GM10847 (cell line): ENCODE results near the gene PKNOX2.

Experiments used
- POLR2A ChIP-seq: IDR thresholded peaks from 2 replicates; pipeline ENCODE4 v1.6.1; 2011; ENCODE audit not compliant: insufficient read length; ENCODE audit errors: extremely low read depth

The PKNOX2 gene

DNA sequence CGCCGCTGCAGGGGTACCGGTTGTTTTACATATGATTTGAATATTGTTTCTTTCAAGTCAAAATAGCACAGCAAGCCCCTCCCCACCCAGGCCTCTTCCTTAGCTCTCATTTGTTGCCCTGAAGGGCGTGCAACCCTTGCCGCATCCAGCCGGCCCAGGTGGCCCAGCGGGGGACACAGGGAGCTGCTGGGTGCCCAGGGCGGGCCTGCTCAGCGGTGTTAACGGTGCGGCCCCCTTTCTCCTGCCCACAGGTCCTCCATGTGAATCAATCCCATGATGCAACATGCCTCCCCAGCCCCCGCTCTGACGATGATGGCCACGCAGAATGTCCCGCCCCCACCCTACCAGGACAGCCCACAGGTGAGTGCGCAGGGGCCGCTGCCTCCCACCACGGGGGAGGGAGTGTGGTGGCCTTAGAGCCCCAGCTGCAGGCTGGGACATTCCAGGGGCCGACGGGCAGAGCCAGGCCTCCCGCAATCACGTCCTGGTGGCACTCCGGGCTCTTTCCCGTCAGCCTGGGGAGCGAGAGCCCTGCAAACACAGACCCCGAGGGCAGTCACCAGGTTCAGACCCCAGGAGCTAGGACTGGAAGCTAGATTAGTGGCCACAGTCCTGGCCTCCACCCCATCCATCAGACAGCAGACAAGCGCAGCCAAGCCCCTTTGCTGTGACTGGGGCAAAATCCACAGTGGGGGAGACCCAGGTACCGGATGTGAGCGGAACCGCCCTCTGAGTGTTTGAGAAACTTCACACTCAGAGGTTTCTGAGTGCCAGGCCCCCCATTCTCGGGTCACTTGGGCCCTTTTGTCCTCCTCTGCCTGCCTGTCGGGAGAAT lies 186.7 kb downstream of the PKNOX2 start:
- no peak for TF ChIP-seq POLR2A

DNA sequence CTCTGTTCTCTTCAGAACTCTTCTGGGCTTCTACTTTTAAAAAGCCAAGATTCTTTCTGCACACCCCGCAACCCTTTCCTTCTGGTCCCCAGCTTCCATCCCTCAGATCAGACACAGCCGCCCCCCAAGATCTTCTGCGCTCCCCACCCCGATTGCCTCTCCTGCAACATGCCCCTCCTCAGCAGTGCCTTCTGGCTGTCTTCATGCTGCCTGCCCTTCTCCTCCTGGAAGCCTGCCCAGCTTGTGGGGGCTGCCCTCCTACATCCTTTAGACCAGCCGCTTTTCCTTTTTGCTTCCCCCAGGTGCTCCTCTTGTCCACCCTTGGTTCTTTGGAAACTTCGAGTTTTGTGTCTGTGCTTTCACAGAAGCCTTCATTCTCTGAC lies 187.3 kb downstream of the PKNOX2 start:
- no peak for TF ChIP-seq POLR2A

DNA sequence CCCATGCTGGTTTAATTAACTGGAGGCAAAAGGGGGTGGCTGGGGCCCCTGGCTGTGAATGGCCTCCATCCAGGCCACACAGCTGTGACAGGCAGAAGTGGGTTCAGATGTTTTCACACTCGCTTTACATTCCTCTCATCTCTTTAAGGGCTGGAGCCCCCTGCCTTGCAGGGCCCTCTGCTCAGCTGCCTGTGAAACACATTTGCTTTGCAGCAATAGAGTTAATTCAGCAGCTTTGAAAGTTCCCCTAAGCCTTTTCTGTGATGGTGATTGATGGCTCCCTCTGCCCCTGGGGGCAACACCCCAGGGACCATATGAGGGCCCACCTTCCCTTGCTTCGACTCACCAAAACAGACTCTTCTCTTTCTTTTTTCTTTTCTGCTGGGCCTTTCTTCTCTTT lies 192.2 kb downstream of the PKNOX2 start:
- no peak for TF ChIP-seq POLR2A

DNA sequence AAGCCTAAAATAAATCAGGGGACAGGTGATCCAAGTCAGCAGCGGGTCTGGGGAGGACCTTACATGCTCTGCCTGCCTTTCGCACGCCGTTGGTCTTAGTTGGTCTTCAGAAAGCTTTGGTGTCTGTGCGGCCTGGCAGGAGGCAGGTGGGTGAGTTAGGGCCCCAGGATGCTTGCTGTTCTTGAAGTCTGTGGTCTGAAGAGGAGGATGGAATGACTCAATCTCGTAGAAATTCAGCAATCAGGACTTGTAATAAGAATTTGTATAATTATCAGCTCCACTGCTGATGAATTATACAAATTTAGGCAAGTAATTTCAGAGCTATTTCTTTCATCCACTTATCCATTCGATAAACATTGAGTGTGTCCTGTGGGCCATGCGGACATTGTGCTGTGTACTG lies 193.0 kb downstream of the PKNOX2 start:
- TF ChIP-seq POLR2A = no peak

DNA sequence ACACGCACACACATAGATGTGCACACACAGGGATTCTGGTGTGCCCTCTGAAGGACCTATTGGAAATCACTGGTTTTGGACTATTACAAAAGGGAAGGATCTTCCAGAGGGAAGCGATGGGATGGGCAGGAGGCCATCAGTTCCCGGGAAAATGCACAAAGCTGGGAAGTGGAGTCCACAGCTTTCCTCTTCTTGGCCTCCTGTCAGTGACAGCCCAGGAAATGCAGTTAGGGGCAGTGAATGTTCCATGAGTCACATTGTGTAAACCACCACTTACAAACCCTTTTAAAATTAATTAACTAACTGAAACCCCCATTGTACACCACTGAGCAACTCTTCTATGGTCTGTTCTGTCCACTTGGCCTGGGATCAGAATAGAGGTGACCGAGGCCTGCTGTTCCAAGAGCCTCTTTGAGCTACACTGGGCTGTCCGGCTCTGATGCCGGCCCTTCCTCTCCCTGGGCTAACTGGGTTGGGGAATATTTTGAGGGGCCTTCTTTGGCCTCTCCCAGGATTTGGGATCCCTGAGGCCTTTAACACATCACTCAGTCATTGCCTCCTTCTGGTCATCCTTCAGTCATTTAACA lies 193.8 kb downstream of the PKNOX2 start:
- no peak for TF ChIP-seq POLR2A

DNA sequence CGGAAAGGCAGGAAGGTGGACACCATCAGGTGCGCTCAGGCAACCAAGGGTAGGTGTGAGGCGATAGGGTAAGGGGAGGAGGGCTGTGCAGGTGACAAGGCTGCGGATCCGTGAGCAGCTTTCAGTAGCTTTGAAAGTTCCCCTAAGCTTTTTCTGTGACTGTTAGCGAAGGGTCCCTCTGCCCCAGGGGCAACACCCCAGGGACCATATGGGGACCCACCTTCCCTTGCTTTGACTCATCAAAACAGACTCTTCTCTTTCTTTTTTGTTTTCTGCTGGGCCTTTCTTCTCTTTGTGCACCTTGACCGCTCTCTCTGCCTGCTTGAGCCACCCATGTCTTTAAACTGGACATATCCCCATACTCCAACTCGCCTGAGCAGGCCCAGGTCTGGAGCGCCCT lies 194.6 kb downstream of the PKNOX2 start:
- TF ChIP-seq POLR2A = no peak

DNA sequence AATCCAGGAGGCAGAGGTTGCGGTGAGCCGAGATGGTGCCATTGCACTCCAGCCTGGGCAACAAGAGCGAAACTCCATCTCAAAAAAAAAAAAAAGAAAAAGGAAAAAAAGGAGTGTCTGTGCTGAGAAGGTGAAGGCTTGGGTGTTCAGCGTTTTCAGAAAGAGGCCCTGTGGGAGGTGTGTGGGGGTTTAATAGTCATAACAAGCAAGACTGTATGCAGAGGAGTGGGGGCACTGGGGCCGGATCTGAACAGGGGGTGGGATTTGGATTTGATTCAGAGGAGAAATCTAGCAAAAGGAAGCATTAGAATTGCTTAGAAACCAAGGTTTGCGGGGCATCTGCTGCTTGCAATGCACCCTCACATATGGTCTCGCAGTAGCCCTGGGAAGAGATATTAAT lies 195.5 kb downstream of the PKNOX2 start:
- TF ChIP-seq POLR2A = no peak

DNA sequence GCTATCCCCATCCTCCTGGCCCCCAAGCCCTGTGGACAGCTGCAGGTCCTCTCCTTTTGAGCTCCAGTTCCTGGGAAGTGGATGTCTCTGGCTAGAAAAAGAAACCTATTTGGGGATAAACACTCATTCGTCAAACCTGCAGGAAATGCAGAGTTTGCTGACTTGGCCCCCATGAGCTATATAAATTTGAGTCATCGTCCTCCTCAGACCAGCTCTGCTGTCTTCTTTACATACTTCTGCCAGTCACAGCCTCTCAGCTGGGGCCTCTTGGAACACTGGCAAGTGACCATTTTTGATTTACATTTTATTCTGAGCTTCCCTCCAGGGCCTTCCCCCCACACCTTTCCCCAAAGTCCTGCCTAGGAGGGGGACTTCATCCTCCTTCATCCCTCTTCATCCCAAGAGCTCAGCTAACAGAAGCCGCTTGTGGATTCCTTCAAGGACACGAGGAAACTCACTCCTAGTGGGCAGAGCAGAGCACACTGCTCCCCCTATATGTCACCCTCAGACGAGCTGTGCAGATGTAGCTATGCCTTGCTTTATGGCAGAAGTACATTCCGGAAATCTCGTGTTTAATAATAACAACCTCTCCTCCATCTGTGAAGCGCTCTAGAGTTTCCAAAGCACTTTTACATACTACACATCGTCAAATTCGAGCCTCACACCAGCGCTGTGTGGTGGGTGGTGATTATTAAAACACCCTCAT lies 199.7 kb downstream of the PKNOX2 start:
- no peak for TF ChIP-seq POLR2A

DNA sequence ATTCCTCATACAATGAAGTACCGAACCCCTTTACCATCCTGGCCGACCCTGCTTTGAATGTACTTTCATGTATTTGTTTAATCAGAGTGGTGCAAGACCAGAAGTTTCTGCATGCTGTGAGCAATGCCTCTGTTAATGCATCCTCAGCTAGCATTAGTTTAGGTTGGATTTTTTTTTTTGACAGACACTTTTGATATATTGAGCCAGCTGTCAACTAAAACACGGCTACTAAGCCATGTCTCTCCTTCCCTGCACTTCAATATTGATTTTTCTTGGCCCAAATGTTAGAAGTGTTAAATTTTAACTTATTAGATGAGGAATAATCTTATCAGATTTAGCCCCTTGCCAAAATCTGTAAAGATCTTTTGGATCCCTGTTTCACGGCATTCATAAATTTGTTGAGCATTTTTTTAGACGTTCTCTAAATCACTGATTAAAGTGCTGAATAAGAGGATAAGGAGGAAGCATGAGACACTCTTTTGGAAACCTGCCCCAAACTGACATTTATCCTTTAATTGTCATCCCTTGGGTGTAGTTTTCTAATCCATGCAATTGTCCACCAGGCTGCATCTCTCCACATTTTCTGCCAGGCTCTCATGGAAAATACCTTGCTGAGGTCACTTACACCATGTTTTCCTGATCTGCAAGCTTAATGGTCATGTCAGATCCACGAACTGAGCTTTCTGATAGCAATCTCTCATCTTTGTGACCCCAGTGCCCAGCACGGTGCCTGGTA lies 200.8 kb downstream of the PKNOX2 start:
- no peak for TF ChIP-seq POLR2A

DNA sequence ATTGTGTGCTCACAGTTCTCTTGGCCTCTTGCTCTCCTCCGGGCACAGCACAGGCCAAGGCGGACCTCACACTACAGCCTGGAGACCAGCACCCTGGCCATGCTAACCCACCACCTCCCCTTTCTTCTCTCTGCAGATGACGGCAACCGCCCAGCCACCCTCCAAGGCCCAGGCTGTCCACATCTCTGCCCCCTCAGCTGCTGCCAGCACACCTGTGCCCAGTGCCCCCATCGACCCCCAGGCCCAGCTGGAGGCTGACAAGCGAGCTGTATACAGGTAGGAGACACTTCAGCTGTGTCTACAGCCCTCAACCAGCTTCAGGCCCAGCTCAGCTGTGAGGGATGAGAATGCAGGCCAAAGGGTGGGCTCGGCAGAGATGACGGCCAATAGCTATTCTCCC lies 203.2 kb downstream of the PKNOX2 start:
- TF ChIP-seq POLR2A = no peak

DNA sequence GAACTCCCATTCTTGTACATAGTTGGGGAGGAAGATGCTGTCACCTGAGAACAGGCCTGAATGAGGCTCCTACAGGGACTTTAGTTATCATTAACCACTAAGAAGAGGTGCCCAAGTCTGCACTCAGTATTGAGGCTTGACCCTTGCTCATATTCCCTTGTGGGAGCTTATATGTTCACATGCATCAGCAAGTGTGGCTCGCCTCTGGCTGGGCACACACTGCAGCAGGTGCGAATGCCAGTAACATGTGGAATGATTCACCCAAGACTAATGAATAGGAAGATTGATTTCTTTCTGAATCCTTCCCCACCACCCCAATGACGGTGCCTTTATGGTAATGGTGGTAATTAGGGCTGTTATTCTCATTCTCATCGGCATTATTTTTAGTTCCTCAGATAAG lies 204.2 kb downstream of the PKNOX2 start:
- no peak for TF ChIP-seq POLR2A

DNA sequence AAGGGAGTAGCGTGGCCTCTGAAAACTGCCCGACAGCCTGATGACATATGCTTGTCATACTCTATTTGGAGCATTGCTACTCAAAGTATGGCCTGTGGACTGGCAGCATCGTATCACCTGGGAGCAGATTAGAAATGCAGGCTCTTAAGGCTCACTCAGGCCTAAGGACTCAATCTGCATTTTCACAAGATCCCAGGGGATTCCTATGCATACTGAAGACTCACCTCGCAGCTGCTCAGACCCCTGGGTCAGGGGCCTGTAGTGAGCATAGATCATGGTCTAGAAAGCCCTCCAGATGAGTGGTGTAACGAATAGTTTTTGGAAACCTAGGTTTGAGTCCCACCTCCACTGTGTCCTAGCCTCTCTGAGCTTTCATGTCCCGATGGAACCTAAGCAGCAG lies 205.3 kb downstream of the PKNOX2 start:
- no peak for TF ChIP-seq POLR2A

DNA sequence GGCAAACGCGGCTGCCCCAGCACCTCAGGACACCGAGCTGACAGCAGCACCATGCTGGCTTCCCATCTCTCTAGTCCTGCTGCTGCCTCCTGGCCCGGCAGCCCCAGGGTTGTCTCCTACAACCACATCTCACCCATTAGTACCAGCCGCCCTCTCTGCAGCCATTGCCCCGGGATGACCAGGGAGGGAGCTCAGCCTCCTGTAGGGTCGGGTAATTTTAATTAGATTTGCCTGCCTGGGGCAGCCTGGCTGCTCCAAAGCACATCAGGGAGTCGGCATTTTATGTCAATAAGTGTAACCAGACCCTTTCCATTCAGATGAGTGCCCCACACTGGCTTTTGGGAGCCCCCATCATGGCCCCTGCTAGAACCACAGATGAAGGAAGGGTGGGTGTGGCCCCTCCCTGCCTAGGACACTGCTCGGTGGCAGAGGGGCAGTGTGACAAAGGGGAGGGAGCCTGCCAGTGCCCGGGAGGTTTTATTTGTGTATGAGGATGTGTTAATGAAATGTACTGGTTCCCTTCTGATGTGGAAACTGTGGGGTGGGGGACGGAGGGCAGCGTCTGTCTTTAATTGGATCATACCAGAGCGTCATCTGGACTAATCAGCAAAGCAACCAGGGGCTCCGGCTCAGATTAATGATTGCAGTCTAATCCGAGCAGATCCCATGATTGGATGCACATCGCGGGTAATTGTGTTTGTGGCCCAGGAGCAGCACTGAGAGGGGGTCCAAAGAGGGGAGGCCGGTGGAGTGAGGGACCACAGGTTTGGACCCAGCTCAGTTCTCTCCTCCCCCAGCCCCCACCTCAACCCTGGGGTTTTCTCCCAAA lies 206.2 kb downstream of the PKNOX2 start:
- TF ChIP-seq POLR2A = no peak

DNA sequence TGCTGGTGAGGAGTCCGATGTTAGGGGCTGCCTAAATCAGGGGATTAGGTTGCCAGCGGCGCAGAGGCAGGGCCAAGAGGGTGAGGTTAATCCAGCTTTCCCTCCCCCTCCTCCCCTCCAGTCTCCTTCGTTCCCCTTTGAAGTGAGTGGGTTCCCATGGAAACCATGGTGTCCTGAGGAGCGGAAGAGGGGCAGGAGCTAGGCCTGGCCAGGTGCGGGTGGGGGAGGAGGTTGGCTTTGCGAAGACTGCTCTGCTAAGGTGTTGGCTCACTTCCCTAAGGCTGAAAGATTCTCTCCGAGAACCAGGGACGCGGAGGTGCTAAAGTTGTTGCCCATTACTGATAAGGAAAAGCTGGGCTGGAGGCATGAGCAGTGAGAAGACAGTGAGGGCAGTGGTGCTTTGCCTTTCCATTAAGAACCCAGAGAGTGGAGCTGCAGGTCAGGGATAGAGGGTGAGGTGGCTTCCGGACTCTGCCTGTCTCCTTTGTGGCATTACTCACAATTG lies 206.9 kb downstream of the PKNOX2 start:
- no peak for TF ChIP-seq POLR2A

DNA sequence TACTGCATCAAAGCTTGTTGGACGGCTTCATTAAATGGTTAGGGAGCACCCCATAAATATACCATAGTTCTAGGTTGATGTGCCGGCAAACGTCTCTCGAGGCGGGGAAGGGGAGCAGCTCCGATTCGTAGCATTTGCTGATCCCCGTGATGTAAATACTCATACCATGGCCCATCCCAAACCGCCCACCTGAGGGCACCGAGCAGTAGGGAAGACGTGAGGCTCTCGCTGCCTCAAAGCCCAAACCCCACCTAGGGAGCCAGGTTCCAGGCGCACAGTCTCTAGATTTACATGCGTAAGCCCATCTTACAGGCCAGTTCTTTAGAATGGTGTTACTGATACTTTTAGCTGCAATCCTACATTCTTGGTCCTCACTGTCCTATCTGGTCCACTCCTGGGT lies 207.5 kb downstream of the PKNOX2 start:
- no peak for TF ChIP-seq POLR2A
